Activated CD4-positive, alpha-beta T cell treated with anti-CD3 and anti-CD28 coated beads, Interleukin-2, amount 50 U/mL, for 16 hours (primary cell): Measurements from ENCODE around the gene FSTL3.
"Not testable (repeated sequence)": the region's sequence is repeated elsewhere in the genome, so short reads cannot be mapped to it uniquely, and the experiment has no call there.

Experiments
- DNase-seq: peaks from one replicate; pipeline ENCODE4 v3.0.0-alpha.2; 2020

Gene FSTL3

GRCh38 chr19:682678-683320, 6.6 kb downstream of the FSTL3 start:
- DNase-seq: no peak

- no peak for DNase-seq
These were observed 9.3 kb downstream of the FSTL3 start for GRCh38 chr19:685454-685931.

GRCh38 chr19:686589-687297, 10.6 kb downstream of the FSTL3 start:
- DNase-seq: no peak

GRCh38 chr19:687569-688166, 11.5 kb downstream of the FSTL3 start:
- no peak for DNase-seq

- no peak for DNase-seq
These were observed 12.0 kb downstream of the FSTL3 start for GRCh38 chr19:688214-688613.

- no peak for DNase-seq
These were observed 12.8 kb downstream of the FSTL3 start for GRCh38 chr19:688992-689391.

- no peak for DNase-seq
These were observed 14.0 kb downstream of the FSTL3 start for GRCh38 chr19:690203-690602.

- no peak for DNase-seq
These were observed 18.5 kb downstream of the FSTL3 start for GRCh38 chr19:694481-695351.

GRCh38 chr19:695352-695949, 19.3 kb downstream of the FSTL3 start, which contains the start of gene PRSS57:
PRSS57 (minus strand) TSS chr19:695452; CDS start chr19:695430, 22 bp downstream.
- no peak for DNase-seq

- not testable (repeated sequence) for DNase-seq
These were observed 22.3 kb downstream of the FSTL3 start for GRCh38 chr19:698529-698928.

GRCh38 chr19:699885-700284, 23.7 kb downstream of the FSTL3 start:
- DNase-seq: not testable (repeated sequence)

GRCh38 chr19:702847-703246, 26.7 kb downstream of the FSTL3 start:
- not testable (repeated sequence) for DNase-seq

GRCh38 chr19:703329-703650, 27.1 kb downstream of the FSTL3 start:
- DNase-seq: no peak

GRCh38 chr19:703651-704446, 27.7 kb downstream of the FSTL3 start:
- DNase-seq: peak; percentile 65

GRCh38 chr19:704447-704741, 28.2 kb downstream of the FSTL3 start:
- DNase-seq: no peak

GRCh38 chr19:708154-709143, 32.3 kb downstream of the FSTL3 start, which contains the start of gene PALM:
PALM (plus strand) TSS chr19:708935; CDS start chr19:709147, 212 bp downstream.
- no peak for DNase-seq

GRCh38 chr19:709196-709964, 33.2 kb downstream of the FSTL3 start:
- DNase-seq: no peak

GRCh38 chr19:709965-710571, 33.9 kb downstream of the FSTL3 start:
- no peak for DNase-seq

GRCh38 chr19:710767-711166, 34.6 kb downstream of the FSTL3 start:
- no peak for DNase-seq
